Osteoblast (primary cell): Measurements from ENCODE around the gene SH3YL1. TPM values are rescaled to one million over a fixed set of nuclear protein-coding genes. Genes with fewer than 3 reads are reported as not detected.

Experiments
- DNase-seq: peaks from one replicate; pipeline ENCODE4 v3.0.0; 2011; ENCODE audit warnings: low spot score, mixed read lengths; ENCODE audit not compliant: insufficient read length; ENCODE audit errors: missing footprints
- H2AFZ ChIP-seq: 2 replicates; pipeline ENCODE4 v1.6.0; 2011; ENCODE audit warnings: mild to moderate bottlenecking, low read length
- H3K27ac ChIP-seq: 2 replicates; pipeline ENCODE4 v1.5.1; 2011; ENCODE audit warnings: mild to moderate bottlenecking, low read depth, low read length, moderate library complexity
- H3K27me3 ChIP-seq: 2 replicates; pipeline ENCODE4 v1.6.0; 2012; ENCODE audit warnings: mild to moderate bottlenecking, control low read depth, inconsistent platforms, low read length, moderate library complexity; ENCODE audit not compliant: insufficient read depth
- H3K36me3 ChIP-seq: 2 replicates; pipeline ENCODE4 v1.5.1; 2011; ENCODE audit warnings: mild to moderate bottlenecking, low read length, control low read depth, moderate library complexity; ENCODE audit not compliant: insufficient read depth
- H3K4me1 ChIP-seq: 2 replicates; pipeline ENCODE4 v1.5.1; 2011; ENCODE audit warnings: mild to moderate bottlenecking, low read length, control low read depth, moderate library complexity; ENCODE audit not compliant: insufficient read depth
- H3K4me2 ChIP-seq: 2 replicates; pipeline ENCODE4 v1.6.0; 2011; ENCODE audit warnings: mild to moderate bottlenecking, low read length; ENCODE audit not compliant: insufficient read depth
- H3K4me3 ChIP-seq: fragments of 200-600 bp; sonication (generic); 3 replicates; pipeline ENCODE4 v1.5.1; 2012; ENCODE audit warnings: mild to moderate bottlenecking, low read length, inconsistent platforms; ENCODE audit not compliant: insufficient read depth
- H3K79me2 ChIP-seq: 2 replicates; pipeline ENCODE4 v1.6.0; 2012; ENCODE audit warnings: mild to moderate bottlenecking, low read length, control low read depth, inconsistent platforms; ENCODE audit not compliant: insufficient read depth
- H3K9me3 ChIP-seq: 2 replicates; pipeline ENCODE4 v1.5.1; 2011; ENCODE audit warnings: low read depth, low read length, control low read depth
- H4K20me1 ChIP-seq: 2 replicates; pipeline ENCODE4 v1.6.0; 2012; ENCODE audit warnings: mild to moderate bottlenecking, low read length, control low read depth; ENCODE audit not compliant: insufficient read depth
- total RNA-seq: library from RNA; depleted of rRNA; stranded (reverse); fragments of >200 nt; gene quantifications from 2 replicates; pipeline ENCODE4 v1.2.3, GENCODE V29; 2012
- TF ChIP-seq, protein P1 (sequence below): IDR thresholded peaks from 2 replicates; pipeline ENCODE4 v1.5.1; 2011; ENCODE audit warnings: mild to moderate bottlenecking, low read depth, low read length, moderate library complexity; ENCODE audit errors: extremely low read depth

SH3YL1 gene
- total RNA-seq, 1 donor = 52.1 TPM

DNA sequence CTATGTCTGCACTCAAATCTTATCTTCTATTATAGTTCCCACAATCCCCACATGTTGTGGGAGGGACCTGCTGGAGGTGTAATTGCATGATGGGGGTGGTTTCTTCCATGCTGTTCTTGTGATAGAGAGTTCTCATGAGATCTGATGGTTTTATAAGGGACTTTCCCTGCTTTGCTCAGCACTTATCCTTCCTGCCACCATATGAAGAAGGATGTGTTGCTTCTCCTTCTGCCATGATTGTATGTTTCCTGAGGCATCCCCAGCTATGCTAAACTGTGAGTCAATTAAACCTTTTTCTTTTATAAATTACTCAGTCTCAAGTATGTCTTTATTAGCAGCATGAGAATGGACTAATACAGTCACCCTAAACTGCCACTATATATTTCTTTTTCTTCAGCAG, 79.1 kb downstream of the SH3YL1 start:
- Histone ChIP-seq H4K20me1 (no peaks in the 10 kb centered on the region), H3K79me2 (no peaks in the 10 kb centered on the region), H3K27ac (no peak overlapping the region), H3K4me3 (no peak overlapping the region), H3K4me2 (no peak overlapping the region), H3K27me3 (no peaks in the 10 kb centered on the region), H2AFZ (no peak overlapping the region), H3K4me1 (no peaks in the 10 kb centered on the region), H3K36me3 (no peaks in the 10 kb centered on the region), H3K9me3 (no peaks in the 10 kb centered on the region)
- TF ChIP-seq, protein P1, sequence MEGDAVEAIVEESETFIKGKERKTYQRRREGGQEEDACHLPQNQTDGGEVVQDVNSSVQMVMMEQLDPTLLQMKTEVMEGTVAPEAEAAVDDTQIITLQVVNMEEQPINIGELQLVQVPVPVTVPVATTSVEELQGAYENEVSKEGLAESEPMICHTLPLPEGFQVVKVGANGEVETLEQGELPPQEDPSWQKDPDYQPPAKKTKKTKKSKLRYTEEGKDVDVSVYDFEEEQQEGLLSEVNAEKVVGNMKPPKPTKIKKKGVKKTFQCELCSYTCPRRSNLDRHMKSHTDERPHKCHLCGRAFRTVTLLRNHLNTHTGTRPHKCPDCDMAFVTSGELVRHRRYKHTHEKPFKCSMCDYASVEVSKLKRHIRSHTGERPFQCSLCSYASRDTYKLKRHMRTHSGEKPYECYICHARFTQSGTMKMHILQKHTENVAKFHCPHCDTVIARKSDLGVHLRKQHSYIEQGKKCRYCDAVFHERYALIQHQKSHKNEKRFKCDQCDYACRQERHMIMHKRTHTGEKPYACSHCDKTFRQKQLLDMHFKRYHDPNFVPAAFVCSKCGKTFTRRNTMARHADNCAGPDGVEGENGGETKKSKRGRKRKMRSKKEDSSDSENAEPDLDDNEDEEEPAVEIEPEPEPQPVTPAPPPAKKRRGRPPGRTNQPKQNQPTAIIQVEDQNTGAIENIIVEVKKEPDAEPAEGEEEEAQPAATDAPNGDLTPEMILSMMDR = no peak
- DNase-seq = no peak

DNA sequence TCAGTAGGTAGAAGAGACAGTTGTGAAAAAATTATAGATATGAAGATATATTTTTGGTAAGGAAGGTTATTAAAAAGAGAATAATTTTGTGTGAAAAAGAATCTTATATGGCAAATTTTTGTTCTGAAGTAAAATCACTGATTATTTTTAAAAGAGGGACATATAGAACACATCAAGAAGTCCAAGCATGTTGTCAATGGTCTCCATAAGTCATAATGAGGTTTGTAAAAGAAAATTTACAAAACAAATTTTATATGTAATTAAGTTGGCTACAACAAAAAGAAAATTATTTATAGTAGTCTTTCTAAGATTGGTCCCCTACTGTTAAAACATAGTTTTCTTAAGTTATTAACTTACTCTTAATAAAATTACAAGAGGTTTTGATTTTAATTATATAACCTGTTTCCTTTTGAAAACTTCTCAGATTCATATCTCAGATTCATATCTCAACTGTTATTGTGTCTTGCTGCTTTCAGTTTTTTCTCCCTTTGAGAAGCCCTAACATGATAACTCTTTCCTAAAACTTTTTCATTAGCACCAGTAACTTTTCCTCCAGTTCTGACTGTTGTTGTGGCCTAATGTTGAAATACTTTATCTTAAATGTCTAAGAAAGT, 81.2 kb downstream of the SH3YL1 start:
- Histone ChIP-seq H4K20me1 (no peaks in the 10 kb centered on the region), H2AFZ (no peak overlapping the region), H3K4me1 (no peaks in the 10 kb centered on the region), H3K4me2 (no peak overlapping the region), H3K27me3 (no peaks in the 10 kb centered on the region), H3K79me2 (no peaks in the 10 kb centered on the region), H3K27ac (no peak overlapping the region), H3K4me3 (no peak overlapping the region), H3K9me3 (no peaks in the 10 kb centered on the region), H3K36me3 (no peaks in the 10 kb centered on the region)
- TF ChIP-seq, protein P1 = no peak
- DNase-seq = no peak

DNA sequence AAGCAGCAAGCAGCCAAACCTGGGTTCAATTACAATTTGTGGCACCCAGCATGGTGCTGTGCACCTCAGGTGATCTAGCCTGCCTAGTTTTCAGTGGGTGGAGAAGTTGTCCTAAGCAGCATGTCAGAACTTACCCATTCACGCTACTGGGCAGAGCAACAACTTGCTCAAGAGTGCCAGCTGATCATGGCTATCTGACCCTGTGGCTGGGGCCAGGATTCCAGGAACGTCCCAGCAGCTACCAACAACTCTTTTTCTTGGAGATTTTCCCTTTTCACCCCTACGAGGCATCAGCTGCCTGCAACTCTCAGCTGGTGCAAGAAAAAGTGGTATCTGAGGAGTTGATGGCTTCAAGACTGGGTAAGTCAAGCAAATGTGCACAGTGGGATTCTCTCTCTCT, 83.5 kb downstream of the SH3YL1 start:
- no peak overlapping the region for H2AFZ ChIP-seq
- no peaks in the 10 kb centered on the region for H3K79me2 ChIP-seq
- H4K20me1 ChIP-seq = no peaks in the 10 kb centered on the region
- H3K27ac ChIP-seq = no peak overlapping the region
- H3K4me2 ChIP-seq = no peak overlapping the region
- TF ChIP-seq, protein P1 = no peak
- no peaks in the 10 kb centered on the region for H3K9me3 ChIP-seq
- H3K4me1 ChIP-seq = no peaks in the 10 kb centered on the region
- H3K4me3 ChIP-seq = no peak overlapping the region
- no peaks in the 10 kb centered on the region for H3K36me3 ChIP-seq
- no peaks in the 10 kb centered on the region for H3K27me3 ChIP-seq
- no peak for DNase-seq

DNA sequence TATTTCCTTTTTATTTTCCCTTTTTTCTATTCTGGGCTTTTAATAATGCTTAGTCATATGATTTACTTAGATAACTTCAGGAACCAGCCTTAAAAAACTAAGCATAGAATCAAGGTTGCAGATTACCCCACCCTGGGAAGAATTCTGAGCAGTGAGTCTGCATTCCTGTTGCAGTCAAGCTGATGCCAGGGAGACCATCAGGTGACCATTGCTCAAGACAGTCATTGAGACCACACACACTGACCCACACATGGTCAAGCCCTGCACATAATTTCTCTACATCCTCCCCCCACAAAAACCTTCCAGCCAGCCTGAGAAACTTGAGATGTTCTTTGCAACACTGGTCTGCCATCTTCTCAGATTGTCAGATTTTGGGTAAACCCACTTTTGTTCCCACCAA, 83.9 kb downstream of the SH3YL1 start:
- no peak overlapping the region for H3K4me2 ChIP-seq
- H3K4me3 ChIP-seq = no peak overlapping the region
- no peak overlapping the region for H2AFZ ChIP-seq
- H3K27me3 ChIP-seq = no peaks in the 10 kb centered on the region
- TF ChIP-seq, protein P1 = no peak
- H3K27ac ChIP-seq = no peak overlapping the region
- no peaks in the 10 kb centered on the region for H3K79me2 ChIP-seq
- DNase-seq = no peak
- no peaks in the 10 kb centered on the region for H4K20me1 ChIP-seq
- H3K9me3 ChIP-seq = no peaks in the 10 kb centered on the region
- no peaks in the 10 kb centered on the region for H3K4me1 ChIP-seq
- no peaks in the 10 kb centered on the region for H3K36me3 ChIP-seq
